K562 (cell line): Measurements from ENCODE around the gene DHX29. TPM values are rescaled to one million over a fixed set of nuclear protein-coding genes. Genes with fewer than 3 reads are reported as not detected.

Experiments
- CC2D1A ChIP-seq: fragments of 450-650 bp; IDR thresholded peaks from 2 replicates; pipeline ENCODE4 v1.6.1; 2017; ENCODE audit warnings: mild to moderate bottlenecking
- CTCF ChIP-seq, 3 experiments: IDR thresholded peaks in 2 of 3; conservative IDR thresholded peaks in 1 of 3; 2 replicates each; pipeline ENCODE4 v1.5.1; 2011 to 2012; ENCODE audit warnings: low read length in 3 of 3, mild to moderate bottlenecking in 3 of 3, control low read depth in 2 of 3, improper control_type of control experiment in 1 of 3, inconsistent platforms in 1 of 3, low read depth in 1 of 3, mixed read lengths in 1 of 3, moderate library complexity in 1 of 3; ENCODE audit not compliant: insufficient read depth in 2 of 3
- DACH1 ChIP-seq: fragments of 450-650 bp; IDR thresholded peaks from 2 replicates; pipeline ENCODE4 v1.6.1; 2018; ENCODE audit not compliant: partially characterized antibody
- E2F5 ChIP-seq: sonication (generic); formaldehyde crosslinking; IDR thresholded peaks from 2 replicates; pipeline ENCODE4 v1.8.0; 2022; ENCODE audit warnings: mild to moderate bottlenecking, missing genetic modification reagents
- E2F6 ChIP-seq, 2 experiments: IDR thresholded peaks; 2 replicates each; pipeline ENCODE4 v1.6.1; 2011; ENCODE audit warnings: borderline replicate concordance in 1 of 2, control low read depth in 1 of 2, low read depth in 1 of 2, low read length in 1 of 2, mild to moderate bottlenecking in 1 of 2, mixed read lengths in 1 of 2, moderate library complexity in 1 of 2; ENCODE audit not compliant: insufficient read depth in 1 of 2, insufficient read length in 1 of 2, poor library complexity in 1 of 2, severe bottlenecking in 1 of 2; ENCODE audit errors: extremely low read depth in 1 of 2
- FOXJ2 ChIP-seq: fragments of 200-800 bp; sonication (Bioruptor generic); IDR thresholded peaks from 2 replicates; pipeline ENCODE4 v1.6.1; 2016; ENCODE audit warnings: missing genetic modification characterization, missing compliant biosample characterization
- FOXO4 ChIP-seq: fragments of 450-650 bp; formaldehyde crosslinking; IDR thresholded peaks from 2 replicates; pipeline ENCODE4 v1.4.0; 2020; ENCODE audit warnings: mild to moderate bottlenecking, moderate library complexity
- HLTF ChIP-seq: fragments of 450-650 bp; IDR thresholded peaks from 2 replicates; pipeline ENCODE4 v1.6.1; 2016
- ILF3 ChIP-seq: fragments of 450-650 bp; IDR thresholded peaks from 2 replicates; pipeline ENCODE4 v1.6.1; 2018; ENCODE audit warnings: antibody characterized with exemption, mild to moderate bottlenecking, moderate library complexity, borderline replicate concordance
- IRF2 ChIP-seq: sonication (generic); formaldehyde crosslinking; IDR thresholded peaks from 2 replicates; pipeline ENCODE4 v1.8.1; 2022; ENCODE audit warnings: mild to moderate bottlenecking, missing genetic modification reagents
- IRF9 ChIP-seq: fragments of 450-650 bp; IDR thresholded peaks from 2 replicates; pipeline ENCODE4 v1.6.1; 2016; ENCODE audit warnings: missing biosample characterization, missing genetic modification characterization
- SMARCB1 ChIP-seq: IDR thresholded peaks from 2 replicates; pipeline ENCODE4 v1.6.1; 2011; ENCODE audit warnings: improper control_type of control experiment, low read depth; ENCODE audit not compliant: insufficient read length
- SNRNP70 ChIP-seq: fragments of 200-400 bp; formaldehyde crosslinking; optimal IDR thresholded peaks from 2 replicates; pipeline ENCODE3; 2017; ENCODE audit warnings: low read depth, low read length
- ZBED1 ChIP-seq: IDR thresholded peaks from 2 replicates; pipeline ENCODE4 v1.6.1; 2014
- ZHX1 ChIP-seq: fragments of 150-350 bp; conservative IDR thresholded peaks from 2 replicates; pipeline ENCODE4 v1.6.1; 2014; ENCODE audit warnings: low read length
- ZNF354B ChIP-seq: fragments of 250-450 bp; sonication (Bioruptor Pico); IDR thresholded peaks from 2 replicates; pipeline ENCODE4 v1.4.0; 2020
- ZNF408 ChIP-seq: fragments of 250-450 bp; sonication (Bioruptor Pico); IDR thresholded peaks from 2 replicates; pipeline ENCODE4 v1.4.0; 2020; ENCODE audit warnings: low read depth, mild to moderate bottlenecking, moderate library complexity
- ZNF583 ChIP-seq: fragments of 250-450 bp; sonication (Bioruptor Pico); IDR thresholded peaks from 2 replicates; pipeline ENCODE4 v1.4.0; 2020
- ZSCAN29 ChIP-seq: fragments of 450-650 bp; IDR thresholded peaks from 2 replicates; pipeline ENCODE4 v1.6.1; 2017
- polyA plus RNA-seq, 8 experiments: library from polyadenylated mRNA; depleted of rRNA in 4 of 8; stranded (reverse) in 5 of 8; unstranded in 3 of 8; fragments of >200 nt; fragmentation: Nextera tagmentation in 2 of 8; fragmentation: Illumina TruSeq in 1 of 8; extraction: Ambion mirVana in 2 of 8; extraction: Trizol in 1 of 8; gene quantifications; 2 replicates each; pipeline versions ENCODE4 v1.2.1 to v1.2.3, GENCODE V29; 2011 to 2014; ENCODE audit warnings: inconsistent platforms in 1 of 8, missing spikeins in 1 of 8
- total RNA-seq, 7 experiments: library from RNA; depleted of rRNA in 6 of 7; stranded (reverse); fragments of >200 nt in 6 of 7; fragmentation: Illumina TruSeq in 2 of 7; extraction: Trizol in 2 of 7; gene quantifications; 2 replicates each; pipeline versions ENCODE4 v1.2.1 to v1.2.3, GENCODE V29; 2011 to 2021; ENCODE audit warnings: low replicate concordance in 1 of 7

The DHX29 gene
- total and polyA plus RNA-seq, 9 of the 15 experiments (the other 6 are each of a cell fraction or from before 2014, with no cell fraction given) = 7.5 to 42.1 (median 25.0) TPM

- TF ChIP-seq IRF2 (CRISPR knock-in tag) = no peak
- no peak for TF ChIP-seq ZNF583 (CRISPR knock-in tag)
- no peak for TF ChIP-seq E2F5 (CRISPR knock-in tag)
- no peak for TF ChIP-seq SMARCB1
- no peak for TF ChIP-seq IRF9 (tag)
- TF ChIP-seq FOXJ2 (tag) = no peak
- no peak for TF ChIP-seq ZNF408 (CRISPR knock-in tag)
- no peak for TF ChIP-seq SNRNP70
- TF ChIP-seq CC2D1A = no peak
- TF ChIP-seq FOXO4 (CRISPR knock-in tag) = no peak
- peak in 1 of 2 experiments; percentile 91 for TF ChIP-seq E2F6 (IDR thresholded peaks at IDR 0.05; ENCODE audit: borderline replicate concordance in 1 of 2, extremely low read depth in 1 of 2, insufficient read depth in 1 of 2, insufficient read length in 1 of 2, low read depth in 1 of 2, low read length in 1 of 2, poor library complexity in 1 of 2, severe bottlenecking in 1 of 2)
- TF ChIP-seq CTCF (IDR thresholded peaks at IDR 0.05 in 2 of 3, conservative IDR thresholded peaks at IDR 0.05 in 1 of 3; ENCODE audit: insufficient read depth in 2 of 3, low read depth in 1 of 3, low read length in 3 of 3) = peak; percentile 83 to 92 (median 88)
- TF ChIP-seq ZSCAN29 = no peak
- TF ChIP-seq ILF3 = no peak
- no peak for TF ChIP-seq ZNF354B (CRISPR knock-in tag)
- TF ChIP-seq ZHX1 = no peak
- TF ChIP-seq HLTF = no peak
- no peak for TF ChIP-seq ZBED1
- no peak for TF ChIP-seq DACH1
Measured at GRCh38 chr5:55226027-55226933, 81.2 kb downstream of the DHX29 start (continued).
